Fibroblast of peridontal ligament (primary cell): ENCODE data around the gene CNOT6.

Experiments
- DNase-seq: peaks from one replicate; pipeline ENCODE4 v3.0.0-alpha.2; 2010; ENCODE audit errors: extremely low read depth

The CNOT6 gene

DNA sequence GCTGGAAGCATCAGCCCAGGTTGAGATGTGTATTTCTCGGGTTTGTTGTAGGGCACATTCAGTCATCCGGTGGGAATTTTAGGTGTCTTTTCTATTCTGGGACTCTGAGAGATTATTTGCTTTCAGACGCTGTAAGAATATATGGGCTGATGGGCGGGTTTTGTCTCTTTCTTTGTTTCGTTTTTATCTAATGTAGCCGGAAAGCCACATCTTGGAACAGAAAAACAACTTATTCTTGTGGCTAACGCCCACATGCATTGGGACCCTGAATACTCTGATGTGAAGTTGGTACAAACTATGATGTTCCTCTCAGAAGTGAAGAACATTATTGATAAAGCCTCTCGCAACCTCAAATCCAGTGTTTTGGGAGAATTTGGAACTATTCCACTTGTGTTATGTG lies 74.7 kb downstream of the CNOT6 start:
- DNase-seq, result no peak

- peak; percentile 31 for DNase-seq
Measured at GRCh38 chr5:180575571-180575970, 81.4 kb downstream of the CNOT6 start.

GRCh38 chr5:180580681-180581080 lies 86.5 kb downstream of the CNOT6 start:
- no peak for DNase-seq

- DNase-seq, result no peak
Measured at GRCh38 chr5:180583738-180584137, 89.6 kb downstream of the CNOT6 start.

DNA sequence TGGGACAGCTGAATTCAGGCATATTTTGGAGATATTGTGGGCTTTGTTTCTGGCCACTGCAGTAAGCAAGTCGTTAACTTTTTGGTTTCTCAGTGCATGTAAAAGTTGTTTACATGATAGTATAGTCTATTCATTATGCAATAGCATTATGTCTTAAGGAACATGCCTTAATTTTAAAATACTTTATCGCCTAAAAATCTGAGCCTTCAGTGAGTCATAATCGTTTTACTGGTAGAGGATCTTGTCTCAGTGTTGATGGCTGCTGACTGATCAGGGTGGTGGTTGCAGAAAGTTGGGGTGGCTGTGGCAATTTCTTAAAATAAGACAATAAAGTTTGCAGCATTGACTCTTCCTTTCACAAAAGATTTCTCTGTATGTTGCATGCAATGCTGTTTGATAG lies 92.0 kb downstream of the CNOT6 start:
- DNase-seq, result no peak

- DNase-seq, result no peak
Measured at GRCh38 chr5:180586870-180587269, 92.7 kb downstream of the CNOT6 start.

DNA sequence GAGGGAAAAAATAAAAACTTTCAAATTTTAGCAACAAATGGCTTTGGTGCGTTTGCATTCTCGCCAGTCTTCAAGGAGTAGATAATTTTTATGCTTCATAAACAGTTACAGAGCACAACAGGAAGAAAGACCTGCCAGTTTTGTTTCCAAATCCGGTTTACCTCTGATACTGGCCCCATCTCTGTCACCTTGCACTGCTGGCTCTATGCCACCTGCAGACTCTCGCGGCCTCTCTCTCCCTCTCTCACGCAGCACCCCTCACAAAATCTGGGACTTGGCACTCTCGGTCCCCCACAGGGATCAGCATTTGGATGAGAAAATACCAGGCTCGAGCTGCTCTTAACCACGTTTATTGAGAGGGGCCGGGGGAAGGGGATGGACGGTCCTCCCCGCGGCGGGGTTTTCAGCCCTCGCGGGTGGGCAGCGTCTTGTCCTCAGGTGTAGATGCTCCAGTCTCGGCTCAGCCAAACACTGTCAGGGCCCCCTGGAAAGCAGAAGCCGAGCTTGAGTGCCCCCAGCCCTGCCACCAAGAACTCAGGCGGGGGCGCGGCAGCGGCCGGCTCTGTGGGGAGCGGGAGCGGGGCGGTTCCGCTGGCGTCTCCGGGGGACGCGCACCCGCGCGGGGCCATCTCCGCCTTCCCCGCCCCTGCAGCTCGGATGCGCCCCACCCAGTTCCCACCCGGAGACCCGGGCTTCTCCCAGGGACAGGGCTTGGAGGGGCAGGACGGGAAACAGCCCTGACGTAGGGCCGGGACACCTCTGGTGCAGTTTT lies 95.8 kb downstream of the CNOT6 start:
- DNase-seq, result no peak

- DNase-seq, result no peak
Measured at GRCh38 chr5:180590543-180591310, 96.5 kb downstream of the CNOT6 start.

DNA sequence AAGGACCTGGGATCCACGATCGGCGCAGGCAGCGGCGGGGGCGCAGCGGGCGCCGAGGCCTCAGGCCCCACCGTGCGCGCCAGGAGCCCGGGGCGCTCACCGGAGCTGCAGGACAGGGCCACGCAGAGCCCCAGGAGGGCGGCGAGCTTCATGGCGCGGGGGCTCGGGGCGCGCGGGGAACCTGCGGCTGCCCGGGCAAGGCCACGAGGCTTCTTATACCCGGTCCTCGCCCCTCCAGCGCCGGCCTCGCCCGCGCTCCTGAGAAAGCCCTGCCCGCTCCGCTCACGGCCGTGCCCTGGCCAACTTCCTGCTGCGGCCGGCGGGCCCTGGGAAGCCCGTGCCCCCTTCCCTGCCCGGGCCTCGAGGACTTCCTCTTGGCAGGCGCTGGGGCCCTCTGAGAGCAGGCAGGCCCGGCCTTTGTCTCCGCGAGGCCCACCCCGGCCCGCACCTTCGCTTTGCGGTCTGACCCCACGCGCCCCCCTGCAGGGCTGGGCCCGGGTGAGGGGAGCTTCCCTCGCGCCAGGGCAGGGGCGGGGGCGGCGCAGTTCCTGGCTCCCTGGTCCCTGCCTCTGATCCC lies 97.2 kb downstream of the CNOT6 start, which contains the start of gene SCGB3A1:
SCGB3A1 (minus strand) TSS at position 189 of the 577 bp plus-strand sequence; CDS start at position 152, 37 bp downstream.
- no peak for DNase-seq

DNA sequence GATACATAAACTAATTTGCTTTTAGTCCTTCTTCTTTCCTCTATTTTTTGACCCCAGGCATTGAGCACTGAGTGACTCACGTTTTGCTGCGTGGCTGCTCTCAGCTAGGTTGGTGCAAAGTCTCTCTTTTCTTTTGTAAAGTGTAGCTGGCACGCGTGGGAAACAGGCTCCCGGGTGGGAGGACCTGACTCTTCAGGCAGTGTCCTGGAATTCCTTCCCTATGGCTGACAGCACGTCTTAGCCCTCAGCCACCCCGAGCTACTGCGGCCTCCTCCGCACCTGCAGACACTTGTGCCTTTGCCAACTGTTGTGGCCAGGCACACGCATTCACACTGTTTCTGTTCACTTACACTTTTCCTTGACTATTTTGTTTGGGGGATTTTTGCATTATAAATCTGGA lies 98.0 kb downstream of the CNOT6 start:
- DNase-seq, result no peak

GRCh38 chr5:180593446-180594206 lies 99.4 kb downstream of the CNOT6 start:
- DNase-seq, result no peak

- no peak for DNase-seq
Measured at GRCh38 chr5:180594311-180595045, 100.3 kb downstream of the CNOT6 start.

DNA sequence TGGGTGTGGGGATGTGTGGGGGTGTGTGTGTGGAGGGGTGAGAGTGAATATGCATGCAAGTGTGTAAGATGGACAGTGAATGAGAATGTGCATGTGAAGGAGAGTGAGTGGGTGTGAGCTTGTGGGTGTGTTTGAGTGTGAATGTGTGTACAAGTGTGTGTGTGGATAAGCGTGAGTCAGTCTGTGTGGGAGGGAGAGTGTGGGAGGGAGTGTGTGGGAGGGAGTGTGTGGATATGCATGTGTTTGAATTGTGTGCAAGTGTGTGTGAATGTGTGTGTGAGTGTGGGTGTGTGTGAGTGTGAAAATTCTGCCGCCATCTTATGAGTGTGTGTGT lies 100.8 kb downstream of the CNOT6 start:
- no peak for DNase-seq

DNA sequence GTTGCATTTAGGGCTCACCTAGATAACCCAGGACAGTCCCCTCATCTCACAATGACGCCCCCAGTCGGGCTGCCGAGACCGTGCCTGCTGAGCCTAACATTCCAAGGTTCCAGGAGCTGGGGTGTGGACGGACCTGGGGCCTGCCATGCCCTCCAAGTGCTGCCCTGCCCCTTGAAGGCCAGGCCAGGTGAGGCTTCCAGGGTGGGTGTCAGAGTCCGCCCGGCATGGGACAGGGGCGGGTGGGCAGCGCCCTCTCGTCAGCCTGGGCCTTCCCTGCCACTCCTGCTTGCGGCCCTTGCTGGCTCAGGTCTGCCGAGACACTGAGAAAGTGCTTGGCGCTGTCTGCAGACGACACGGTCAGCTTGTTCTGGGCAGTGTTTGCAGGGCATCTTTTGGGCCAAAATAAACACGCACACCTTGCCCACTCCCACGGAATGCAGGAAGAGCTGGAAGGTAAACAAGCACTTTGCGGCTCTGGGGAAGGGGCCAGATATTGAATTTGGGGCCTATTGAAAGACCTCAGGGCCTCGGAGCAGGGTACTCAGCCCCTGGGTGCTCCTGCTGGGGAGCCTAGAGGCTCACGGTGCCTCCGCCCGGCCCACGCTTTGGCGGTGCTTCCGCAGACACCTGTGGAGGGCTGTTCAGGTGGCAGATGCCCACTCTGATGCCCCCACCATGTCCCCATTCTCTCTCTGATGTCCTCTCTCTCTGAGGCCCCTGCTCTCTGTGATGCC lies 101.4 kb downstream of the CNOT6 start:
- DNase-seq, result no peak

DNA sequence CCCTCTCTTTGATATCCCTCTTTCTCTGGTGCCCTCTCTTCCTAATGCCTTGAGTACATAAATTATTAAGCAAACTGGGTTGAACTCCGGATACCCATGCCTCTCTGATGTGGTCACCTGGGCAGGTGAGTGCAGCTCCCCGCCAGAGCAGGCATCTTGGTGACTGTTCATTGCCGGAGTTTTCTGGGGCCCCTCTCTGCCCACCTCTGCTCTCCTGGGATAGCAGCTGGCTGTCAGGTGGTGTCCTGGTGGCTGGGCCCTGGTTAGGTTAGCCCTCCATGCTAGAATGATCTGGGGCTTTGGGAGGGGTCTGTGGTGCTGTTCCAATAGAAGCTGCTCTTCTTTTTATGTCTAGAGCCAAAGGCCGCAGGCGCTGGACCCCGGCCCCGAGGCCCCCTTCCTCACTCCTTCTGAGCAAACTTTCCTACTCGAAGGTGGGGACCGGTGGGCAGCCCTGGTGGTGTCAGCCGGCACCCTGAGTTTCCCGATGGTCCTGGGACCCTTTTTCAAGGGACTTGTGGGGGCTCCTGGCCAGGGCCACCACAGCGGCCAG lies 102.0 kb downstream of the CNOT6 start:
- no peak for DNase-seq

GRCh38 chr5:180596668-180597231 lies 102.6 kb downstream of the CNOT6 start:
- no peak for DNase-seq

DNA sequence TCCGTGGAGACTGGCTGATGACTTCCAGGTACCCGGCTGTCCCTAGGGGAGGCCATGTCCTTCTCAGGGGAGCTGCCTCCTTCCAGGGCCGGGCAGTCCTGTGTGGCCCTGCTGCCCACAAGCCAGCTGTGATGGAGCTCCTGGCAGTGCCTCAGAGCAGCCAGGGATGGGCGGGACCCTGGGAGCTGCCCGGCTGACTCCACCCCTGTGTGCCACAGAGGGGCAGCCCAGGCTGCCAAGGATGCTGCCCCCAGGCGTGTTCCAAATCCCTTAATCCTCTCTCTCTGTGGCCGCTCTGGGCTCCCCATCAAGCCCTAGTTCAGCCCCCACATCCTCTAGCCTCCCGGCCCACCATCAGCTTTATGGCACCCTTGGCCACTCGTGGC lies 104.1 kb downstream of the CNOT6 start:
- DNase-seq, result no peak

- no peak for DNase-seq
Measured at GRCh38 chr5:180598797-180599589, 104.8 kb downstream of the CNOT6 start.

DNA sequence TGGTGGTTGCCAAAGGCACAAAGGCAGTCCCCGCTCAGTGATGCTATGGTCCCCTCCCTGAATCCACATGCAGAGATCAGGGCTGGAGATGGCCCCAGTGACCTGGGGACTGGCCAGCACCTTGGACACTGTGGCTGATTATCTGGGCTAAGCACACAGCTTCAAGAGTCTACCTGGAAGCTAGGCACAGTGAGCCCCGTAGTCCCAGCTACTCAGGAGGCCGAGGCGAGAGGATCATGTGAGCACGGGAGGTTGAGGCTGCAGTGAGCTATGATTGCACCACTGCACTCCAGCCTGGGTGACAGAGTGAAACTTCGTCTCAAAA lies 105.4 kb downstream of the CNOT6 start:
- no peak for DNase-seq
